NCI-H446 treated with DMSO at 0.1 percent for 48 hours (cell line): Measurements from ENCODE around the gene CFAP92.

Source experiments
- DNase-seq: peaks from one replicate; lab custom pipeline; 2025; lab: John Stamatoyannopoulos, UW

The CFAP92 gene, protein sequence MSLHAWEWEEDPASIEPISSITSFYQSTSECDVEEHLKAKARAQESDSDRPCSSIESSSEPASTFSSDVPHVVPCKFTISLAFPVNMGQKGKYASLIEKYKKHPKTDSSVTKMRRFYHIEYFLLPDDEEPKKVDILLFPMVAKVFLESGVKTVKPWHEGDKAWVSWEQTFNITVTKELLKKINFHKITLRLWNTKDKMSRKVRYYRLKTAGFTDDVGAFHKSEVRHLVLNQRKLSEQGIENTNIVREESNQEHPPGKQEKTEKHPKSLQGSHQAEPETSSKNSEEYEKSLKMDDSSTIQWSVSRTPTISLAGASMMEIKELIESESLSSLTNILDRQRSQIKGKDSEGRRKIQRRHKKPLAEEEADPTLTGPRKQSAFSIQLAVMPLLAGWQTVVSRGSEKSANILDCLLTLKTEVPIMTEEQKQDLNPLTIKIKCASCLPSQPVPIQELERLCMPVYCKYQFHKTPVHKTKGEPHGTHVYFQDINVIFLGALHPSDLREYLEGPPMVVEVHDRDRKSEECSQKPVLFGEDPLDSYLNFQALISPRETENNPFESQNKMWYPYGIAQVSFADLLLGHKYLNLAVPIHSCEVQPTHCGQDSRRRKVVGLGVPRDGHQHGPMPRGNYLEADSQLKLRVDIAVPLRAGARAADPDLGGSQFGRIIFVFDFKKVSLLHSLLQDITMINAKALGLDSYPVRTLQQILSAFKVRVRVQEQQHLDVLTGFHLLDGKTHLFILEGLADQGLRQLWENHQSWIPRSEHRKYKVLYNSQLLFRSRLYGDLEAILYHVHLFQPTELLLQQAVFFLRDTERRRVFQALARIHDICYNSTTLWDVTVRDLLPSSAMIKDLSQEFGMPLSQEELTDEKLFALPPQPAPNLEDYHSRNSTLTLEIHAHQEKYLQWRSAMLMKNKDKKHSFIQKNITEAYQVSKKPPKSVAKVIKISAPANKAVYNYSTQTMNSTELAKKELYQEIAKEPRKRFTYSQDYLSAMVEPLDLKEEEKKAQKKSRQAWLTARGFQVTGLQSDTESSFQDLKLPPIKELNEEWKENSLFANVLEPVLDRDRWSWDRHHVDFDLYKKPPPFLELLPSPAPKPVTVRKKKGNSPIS

DNA sequence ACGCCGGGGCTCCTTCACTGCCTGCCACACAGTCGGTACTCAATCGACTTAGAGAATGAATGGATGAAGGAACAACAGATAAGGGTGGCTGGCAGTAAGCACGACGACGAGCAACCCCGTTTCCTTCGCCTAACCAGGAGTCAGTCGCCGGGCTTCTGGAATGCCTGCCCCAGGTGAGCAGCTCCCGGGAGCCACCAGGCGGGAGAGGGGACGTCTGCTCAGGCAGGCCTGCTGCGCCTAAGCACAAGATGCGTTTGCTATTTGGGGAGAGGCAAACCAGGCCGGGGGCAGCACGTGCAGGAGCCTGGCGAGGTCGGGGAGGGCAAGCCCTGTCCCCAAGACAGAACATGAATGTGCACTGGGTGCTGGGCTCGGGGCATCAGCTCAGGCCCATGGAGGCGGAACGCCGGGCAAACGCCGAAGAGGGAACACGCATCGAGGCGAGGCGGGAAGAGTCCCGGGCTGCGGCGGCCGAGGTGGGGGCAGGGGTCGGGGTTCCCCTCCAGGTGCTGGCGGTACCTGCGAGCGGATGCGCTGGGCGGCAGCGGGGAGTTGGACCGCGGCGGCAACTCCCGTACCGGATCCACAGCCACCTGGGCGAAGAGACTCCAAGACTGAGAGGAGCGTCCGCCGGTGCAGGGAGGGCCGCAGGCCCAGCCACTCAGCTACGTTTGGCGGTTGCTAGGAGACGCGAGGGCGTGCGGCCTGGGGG is at the start of gene CFAP92:
CFAP92 (minus strand) TSS at position 616 of the 712 bp plus-strand sequence. CDS start 772 bp downstream, outside the sequence.
- no peak for DNase-seq

DNA sequence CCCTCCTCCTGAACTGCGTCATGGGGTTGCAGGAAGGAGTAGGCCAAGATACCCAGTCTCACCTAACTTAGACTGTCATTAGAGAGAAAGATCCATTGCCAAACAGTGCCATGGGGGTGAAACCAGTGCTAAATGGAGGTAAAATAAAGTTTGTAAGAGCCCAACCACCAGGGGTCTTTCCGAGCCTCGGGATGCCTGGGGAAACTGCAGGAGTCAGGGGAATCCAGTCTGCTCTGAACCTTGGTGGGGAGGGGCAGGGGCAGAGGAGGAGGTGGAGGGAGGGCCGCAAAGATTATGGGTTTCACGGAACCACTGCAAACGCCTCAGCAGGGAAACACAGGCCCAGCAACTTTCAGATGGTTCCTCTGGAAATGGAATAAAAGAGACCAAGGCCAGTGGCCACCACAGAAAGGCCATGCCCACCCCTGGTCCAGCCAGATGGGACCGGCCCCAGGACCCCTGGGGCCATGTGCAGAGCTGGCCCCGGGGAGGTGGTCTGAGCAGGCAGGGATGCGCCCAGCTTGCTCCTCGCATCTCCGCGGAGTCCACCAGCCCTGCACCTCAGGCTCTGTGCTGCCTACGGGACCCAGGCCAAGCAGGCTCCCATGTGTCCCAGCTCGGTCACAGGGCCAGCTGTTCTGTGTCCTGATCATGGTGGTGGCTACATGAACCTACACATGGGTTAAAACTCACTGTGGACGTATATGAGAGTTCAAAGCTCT is 46.9 kb upstream of the CFAP92 start:
- no peak for DNase-seq

DNA sequence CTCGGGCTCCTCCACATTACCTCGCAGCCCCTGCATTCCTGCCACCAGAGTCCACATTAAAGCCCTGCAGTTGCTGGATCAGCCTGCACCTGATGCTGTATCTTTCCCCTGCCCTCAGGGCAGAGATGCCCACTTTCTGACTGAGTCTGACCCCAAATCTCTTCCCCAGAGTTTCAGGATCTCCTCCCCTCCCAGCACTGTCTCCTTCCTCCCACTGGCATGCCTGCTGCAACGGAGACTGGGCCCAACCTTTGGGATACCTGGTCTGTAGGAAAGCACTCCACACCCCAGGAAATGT is 46.1 kb upstream of the CFAP92 start:
- DNase-seq: no peak

DNA sequence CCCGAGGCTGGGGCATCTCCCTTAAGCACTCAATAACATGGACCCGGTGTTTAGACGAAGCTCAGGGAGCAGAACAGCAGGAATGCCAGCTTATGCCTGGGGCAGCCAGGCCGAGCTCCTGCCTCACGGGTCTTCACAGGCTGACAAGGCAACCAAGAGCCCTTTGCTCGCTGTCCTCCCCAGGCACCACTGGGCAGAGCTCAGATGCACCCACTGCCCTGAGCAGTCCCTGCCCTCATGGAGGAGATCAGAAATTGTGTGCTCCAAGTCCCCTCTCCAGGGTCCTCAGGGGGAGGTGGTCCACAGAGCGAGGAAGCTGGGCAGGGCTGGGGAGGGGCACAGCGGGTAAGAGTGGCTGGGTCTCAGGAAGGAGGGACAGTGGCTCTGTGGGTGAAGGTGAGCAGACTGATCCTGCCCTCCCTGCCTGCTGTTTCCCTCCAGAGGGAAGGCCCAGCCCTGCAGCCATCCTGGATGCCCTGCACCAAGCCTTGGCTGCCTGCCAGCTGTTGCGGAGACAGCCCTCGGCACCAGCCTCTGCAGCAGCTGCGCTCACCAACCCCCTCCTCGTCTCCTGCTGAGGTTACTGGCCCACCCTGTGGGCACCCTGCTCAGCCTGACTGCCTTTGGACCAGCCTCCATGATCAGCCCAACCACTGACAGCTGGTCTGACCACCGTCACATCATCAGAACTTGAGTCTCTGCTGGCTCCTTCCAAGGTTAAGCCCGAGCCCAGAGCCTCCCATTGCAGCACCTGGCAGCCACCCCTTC is 45.6 kb upstream of the CFAP92 start:
- peak; percentile 11 for DNase-seq

DNA sequence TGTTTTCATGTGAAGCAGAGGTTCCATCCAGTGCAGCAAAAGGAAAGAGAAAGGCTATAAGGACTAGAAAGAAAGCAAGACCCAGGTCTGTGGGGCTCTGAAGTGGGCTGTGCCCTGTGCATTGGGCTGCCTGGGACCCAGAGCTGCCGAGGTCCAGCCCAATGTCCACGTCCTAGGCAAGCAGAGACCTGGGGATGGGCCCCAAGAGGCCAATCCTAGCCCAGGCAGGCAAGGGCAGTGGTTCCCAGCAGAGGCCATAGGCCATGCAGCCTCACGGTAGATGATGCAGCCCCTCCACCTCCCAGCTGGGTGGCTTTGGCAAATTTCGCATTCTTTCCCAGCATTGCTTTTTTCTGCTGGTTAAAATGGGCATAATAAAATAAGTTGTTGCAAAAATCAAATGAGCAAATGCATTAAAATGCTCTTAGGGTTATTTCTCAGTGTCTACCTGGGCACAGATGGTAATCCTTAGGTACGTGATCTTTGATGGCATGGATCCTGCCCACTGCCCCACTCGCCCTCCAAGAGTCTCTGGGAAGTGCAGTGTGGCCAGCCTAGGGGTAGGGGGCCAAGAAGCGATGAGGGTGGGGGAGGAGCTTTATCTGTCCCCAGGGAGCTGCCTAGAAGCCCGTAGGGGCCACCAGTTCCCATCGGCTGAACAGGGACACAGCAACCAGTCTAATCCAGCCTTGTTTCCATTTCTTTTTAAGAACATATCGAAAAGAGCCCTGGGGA is 44.4 kb upstream of the CFAP92 start:
- no peak for DNase-seq

DNA sequence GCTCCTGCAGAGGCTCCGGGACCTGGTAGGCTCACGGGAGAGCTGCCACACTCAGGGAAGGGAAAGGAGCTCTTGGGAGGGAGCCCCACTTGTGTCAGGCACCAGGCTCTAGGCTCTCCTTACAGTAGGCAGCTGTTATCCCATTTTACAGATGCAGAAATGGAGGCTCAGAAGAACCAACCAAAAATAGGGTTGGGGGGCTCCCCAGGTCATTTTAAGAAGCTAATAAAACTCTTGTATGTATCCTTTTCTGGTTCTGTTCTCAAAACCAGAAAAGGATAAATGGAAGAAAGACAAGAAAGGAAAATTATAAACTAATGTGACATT is 43.2 kb upstream of the CFAP92 start:
- no peak for DNase-seq

DNA sequence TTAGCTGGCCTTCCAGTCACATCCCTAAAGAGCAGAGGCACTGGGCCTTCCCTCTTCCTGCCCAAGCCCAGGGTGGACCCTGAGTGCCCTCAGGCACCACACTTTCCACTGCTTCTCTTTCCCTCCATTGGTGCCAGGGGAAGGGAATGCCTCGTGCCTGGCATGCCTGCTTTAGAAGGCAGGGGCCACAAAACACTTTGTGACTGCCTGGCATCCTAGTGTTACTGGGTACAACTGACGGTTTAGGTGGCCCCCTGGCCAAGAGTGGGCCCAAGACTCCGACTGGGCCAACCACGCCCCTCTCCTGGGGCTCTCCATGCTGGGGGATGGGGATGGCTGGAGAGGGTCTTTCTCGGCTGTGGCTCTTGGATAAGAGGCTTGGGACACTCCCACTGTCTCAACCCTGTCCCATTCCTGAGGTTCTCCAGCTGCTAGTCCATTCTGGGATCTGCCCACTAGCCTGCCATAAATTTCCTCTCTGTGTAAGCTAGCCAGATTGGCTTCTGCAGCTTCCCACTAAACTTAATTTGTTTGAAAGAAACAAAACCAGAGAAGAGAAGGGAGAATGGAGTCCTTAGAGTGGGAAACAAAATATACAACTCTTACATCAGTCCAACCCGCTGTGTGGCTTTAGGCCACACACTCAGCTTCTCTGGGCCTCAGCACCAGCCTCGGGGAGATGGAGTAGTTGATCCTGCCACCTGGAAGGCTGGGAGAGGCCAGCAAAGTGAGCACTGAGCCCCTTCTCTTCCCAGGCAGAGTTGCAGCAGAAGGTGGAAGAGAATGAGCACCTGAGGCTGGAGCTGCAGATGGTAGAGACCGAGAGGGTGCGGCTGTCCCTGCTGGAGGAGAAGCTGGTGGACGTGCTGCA is 42.6 kb upstream of the CFAP92 start:
- no peak for DNase-seq

DNA sequence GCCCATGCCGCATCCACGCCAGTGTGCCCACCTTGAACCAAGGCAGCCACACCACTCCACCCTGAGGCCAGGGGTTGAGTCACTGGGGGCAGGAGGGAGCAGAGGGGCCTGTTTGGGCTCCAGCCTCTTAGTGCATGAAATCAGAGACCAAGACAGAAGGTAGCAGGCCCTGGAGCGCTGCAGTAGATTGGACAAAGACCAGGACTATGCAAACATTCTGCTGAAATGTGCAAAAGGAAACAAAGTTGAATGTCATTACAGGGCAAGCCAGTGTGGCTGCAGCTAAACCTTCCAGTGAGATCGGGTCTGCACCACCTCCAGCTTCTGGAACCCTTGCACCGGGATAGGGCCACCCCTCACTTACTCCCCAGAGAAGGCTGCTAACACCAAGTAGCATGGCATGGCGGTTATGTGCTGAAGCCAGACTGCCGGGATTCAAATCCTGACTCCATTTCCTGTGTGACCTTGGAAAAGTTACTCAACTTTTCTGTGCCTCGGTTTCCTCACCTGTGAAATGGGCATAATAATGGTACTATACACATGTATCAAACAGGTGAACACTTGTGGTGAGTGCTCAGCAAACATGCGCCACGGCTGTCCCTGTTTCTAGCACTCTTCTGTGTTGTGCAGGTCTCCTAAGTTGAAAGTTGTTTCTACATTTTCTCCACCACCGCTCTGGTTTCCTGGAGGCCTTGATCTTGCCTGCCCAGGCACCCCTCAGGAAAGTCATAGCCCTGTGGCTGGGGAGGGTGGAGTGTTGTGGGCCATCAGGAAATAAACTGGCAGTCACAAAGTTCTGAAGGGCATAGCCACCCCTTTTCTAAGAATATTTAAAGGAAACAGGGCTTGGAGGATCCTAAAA is 41.7 kb upstream of the CFAP92 start:
- no peak for DNase-seq

DNA sequence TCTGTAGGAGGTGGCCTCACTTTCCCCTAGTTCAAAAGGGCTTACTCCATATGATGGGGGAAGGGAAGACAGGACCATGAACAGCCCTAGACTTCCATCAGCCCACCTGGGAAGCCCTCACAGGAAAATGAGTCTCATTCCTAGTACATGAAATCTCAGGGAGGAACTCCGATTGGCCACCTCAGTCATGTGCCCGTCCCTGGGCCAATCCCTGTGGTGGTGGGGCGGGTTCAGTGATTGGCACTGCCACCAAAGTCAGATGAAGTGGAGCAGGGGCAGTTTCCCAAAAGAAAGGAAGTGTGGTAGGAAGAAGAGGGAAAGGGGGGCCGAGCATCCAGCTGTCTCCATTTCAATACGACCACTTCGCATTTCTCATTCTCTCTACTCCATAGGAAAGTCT is 40.8 kb upstream of the CFAP92 start:
- DNase-seq: no peak

DNA sequence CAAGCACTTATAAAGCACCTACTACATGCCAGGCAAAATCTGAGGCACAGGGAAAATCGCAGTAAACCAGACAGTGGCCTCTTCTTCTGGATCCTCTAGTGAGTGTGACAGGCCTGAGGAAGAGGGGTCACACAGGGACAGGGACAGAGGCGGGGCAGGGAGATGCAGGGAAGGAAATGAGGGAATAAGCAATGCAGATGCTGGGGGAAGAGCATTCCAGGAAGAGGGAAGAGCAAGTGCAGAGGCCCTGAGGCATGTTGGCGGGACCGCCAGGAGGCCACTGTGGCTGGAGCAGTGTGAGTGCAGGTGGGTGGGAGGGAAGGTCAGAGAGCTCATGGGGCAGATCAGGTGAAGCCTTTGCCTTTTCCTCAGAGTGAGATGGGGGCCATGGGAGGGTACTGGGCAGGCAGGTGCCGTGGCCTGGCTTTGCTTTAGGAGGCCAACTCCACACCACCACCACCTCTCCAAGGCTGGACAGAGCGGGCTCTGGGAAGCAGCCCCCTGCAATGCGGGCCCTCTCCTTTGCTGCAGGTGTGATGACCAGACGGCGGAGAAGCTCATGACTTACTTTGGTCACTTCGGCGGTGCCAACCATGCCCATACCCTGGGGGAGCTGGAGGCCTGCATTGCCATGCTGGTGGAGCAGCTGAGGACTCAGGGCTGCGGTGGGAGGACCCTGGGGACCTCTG is 39.9 kb upstream of the CFAP92 start:
- DNase-seq: no peak

DNA sequence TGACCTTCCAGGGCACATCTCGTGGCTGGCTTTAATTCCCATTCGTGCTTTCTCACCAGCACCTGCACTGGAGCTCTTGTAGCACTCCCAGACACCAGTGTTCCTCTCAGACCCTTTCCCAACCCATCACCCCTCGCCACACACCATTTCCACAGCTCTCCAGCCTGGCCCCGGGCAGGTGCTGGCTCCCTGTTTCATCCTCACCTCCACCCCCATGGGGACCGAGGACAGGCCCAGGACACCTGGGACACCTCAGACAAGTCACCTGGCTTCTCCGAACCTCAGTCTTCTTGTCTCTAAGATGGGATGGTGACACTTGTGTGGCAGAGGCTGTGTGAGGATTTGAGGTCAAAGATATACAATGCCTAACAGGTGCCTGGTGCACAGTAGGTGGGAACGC is 39.3 kb upstream of the CFAP92 start:
- no peak for DNase-seq

DNA sequence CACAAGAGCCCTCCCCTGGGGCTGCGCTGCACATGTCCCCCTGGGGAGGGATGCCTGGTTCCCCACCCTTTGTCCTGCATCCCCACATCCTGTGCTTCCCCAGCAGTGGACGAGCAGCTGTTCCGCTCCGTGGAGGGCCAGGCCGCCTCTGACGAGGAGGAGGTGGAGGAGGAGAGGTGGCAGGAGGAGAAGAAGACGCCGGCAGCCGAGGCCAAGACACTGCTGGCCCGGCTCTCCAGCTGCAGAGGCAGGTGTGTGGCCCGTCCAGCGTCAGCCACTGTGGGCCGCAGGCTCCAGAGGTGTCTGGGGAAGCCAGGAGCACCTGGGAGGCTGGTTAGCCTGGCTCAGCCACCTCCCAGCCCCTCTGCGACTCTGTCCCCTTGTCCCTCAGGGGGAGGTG is 38.8 kb upstream of the CFAP92 start:
- DNase-seq: no peak

DNA sequence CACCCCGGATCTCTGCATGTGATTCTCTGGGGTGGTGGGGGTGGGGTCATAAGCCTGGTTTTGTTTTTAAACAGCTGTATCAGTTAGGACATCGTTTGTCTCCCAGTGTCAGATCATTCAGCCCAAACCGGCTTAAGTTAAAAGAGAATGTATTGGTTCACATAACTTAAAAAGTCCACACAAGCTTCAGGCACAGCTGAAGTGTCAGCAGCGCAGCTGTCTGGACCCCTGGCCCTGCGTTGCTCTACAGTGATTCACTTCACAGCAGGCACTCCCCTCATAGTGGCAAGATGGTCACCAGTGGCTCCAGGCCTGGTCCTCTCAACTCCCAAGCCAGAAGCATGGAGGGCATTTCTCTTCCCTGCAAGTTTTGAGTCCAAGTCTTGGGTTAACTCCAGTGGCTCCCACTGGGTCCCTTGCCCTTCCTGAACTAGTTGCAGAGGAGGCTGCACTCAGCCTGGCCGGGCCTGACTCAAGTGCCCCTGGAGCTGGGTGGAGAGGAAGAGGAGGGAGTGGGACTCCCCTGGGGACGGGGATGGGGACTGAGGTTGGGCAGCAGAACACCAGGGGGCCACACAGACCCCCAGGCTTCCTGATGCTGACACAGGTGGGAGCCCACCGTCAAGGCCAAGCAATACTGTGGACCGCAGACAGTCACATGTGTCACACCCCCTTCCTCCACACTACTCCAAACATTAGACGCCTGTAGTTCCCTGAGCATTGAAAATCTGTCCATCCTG is 37.8 kb upstream of the CFAP92 start:
- no peak for DNase-seq

DNA sequence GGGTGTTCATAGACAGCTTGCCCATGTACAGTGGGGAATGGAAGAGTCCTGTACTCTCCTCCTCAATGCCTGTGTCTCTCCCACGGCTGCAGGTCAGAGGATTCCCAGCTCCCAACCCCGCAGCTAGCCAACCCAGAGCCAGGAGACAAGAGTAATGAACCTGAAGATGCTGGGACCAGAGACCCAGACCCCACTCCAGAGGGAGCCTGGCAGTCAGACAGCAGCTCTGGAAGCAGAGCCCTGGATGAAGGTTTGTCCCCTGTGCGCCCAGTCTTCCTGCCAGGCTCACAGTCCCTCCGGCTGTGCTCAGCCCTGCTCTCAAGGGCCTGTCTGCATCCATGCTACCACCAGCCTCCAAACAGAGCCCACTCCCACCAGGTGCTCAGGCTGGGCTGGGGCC is 36.7 kb upstream of the CFAP92 start:
- no peak for DNase-seq

DNA sequence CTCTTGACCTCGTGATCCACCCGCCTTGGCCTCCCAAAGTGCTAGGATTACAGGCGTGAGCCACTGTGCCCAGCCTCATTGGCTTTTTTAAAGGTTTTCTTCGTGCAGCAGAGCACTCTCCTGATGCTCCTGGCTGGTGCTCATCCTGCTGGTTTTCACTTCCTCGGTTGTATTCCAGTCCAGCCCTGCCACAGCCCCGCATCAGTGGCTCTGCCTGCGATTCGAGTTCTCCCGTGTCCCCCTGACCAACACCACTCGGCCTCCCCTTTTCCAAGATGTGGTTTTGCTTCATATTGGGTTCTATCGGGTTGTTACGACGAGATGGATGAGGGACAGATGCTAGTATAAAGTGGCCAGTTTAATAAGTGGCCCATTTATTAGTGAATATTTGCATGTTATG is 35.0 kb upstream of the CFAP92 start:
- no peak for DNase-seq

DNA sequence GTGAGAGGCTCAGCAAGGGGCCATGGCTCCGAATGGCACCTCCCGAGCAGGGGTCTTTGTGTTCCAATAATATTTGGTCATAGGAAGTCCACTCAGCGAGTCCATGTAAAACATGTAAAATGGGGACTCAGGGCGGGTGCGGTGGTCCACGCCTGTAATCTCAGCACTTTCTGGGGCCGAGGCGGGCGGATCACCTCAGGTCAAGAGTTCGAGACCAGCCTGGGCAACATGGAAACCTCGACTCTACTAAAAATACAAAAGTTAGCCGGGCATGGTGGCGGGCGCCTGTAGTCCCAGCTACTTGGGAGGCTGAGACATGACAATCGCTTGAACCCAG is 33.6 kb upstream of the CFAP92 start:
- DNase-seq: no peak
